GM19468 (cell line): ENCODE measurements around the gene TMED9.
"Not testable (repeated sequence)": the region's sequence is repeated elsewhere in the genome, so short reads cannot be mapped to it uniquely, and the experiment has no call there.

Experiments used
- ATAC-seq: cut with Tn5 transposase; IDR thresholded peaks from one replicate; pipeline ENCODE4 v1.9.1; 2021; ENCODE audit warnings: mild to moderate bottlenecking, moderate library complexity, moderate number of reproducible peaks; ENCODE audit not compliant: unreplicated experiment; ENCODE audit errors: extremely low read depth

The TMED9 gene

DNA sequence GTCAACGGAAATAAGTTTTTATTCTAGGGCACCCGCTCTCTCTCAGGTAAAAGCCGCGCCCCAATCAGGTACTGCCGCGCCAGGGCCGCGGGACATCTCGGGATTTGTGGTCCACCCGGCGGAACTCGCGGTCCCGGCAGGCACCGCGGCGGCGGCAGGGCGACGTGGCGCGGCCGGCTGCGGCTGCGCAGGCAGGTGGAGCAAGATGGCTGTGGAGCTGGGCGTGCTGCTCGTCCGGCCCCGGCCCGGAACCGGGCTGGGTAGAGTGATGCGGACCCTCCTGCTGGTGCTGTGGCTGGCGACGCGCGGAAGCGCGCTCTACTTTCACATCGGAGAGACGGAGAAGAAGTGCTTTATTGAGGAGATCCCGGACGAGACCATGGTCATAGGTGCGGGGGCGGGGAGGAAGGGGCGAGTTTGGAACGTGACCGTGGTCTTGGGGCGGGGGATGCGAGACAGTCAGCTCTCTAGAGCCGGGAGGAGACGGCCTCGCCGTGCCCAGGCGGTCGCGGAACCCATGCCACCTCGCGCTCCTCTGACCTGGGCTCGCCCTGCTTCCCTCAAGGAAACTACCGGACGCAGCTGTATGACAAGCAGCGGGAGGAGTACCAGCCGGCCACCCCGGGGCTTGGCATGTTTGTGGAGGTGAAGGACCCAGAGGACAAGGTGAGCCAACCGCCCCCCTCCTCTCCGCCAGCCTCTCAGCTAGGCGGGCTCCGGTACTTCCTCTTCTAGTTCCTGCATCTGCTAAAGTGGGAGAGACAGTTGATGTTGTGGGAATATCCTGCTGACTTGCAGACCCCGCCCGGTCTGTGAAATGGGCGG lies at the start of gene TMED9:
Gene TMED9, plus strand, starts transcription at position 194 of the 825 bp plus-strand sequence. Its CDS starts 12 bp downstream, at position 206.
- peak; percentile 98 for ATAC-seq

DNA sequence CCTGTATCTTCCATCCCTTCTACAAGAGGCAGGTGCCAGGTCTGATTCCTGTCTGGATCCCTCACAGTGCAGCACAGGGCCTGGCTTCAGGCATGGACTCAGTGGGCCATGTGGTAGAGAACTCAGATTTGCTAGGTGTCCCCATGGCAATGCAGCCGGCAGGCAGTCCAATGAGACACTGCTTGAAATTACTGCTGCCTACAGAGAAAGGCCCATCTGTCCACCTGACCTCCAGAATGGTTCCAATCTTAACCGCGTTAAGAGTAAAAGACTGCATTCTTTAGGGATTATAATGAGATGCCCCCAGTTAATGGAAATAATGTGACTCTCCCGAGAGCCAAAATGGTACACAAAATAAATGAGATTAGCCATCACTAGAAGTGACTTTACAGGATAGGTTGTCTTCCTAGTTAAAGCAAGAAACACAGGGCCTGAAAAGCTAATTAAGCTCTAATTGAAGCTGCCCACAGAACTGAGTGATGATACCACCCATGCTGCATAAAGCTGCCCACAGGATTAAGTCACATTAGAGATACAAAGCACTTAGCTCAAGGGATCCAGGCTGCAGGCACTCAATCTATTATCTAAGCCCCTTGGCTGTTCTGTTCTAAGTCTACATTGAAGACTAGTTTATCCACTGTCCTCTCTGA lies 49.1 kb upstream of the TMED9 start:
- ATAC-seq: no peak

- no peak for ATAC-seq
These were observed 46.3 kb upstream of the TMED9 start for GRCh38 chr5:177545487-177546257.

- ATAC-seq: no peak
These were observed 45.7 kb upstream of the TMED9 start for GRCh38 chr5:177546258-177546741.

DNA sequence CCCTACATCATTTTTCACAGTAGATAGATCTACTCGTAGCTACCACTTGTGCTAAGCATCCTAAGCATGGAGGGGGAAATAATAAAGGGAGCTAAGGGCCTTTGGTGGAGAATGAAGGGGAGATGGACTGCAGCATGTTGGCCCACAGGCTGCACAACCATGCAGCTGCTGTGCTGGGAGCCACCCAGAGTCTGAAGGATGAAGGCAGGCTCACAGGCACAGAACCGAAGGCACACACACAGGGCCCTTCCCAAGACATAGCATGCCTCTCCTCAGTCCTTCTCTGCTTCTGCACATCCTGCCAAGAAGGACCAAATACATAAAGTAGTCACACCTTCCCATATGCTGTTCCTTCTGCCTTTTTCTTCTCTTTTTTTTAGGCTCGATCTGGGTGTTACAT lies 44.3 kb upstream of the TMED9 start:
- ATAC-seq: no peak

GRCh38 chr5:177548495-177548894 lies 43.5 kb upstream of the TMED9 start:
- no peak for ATAC-seq

DNA sequence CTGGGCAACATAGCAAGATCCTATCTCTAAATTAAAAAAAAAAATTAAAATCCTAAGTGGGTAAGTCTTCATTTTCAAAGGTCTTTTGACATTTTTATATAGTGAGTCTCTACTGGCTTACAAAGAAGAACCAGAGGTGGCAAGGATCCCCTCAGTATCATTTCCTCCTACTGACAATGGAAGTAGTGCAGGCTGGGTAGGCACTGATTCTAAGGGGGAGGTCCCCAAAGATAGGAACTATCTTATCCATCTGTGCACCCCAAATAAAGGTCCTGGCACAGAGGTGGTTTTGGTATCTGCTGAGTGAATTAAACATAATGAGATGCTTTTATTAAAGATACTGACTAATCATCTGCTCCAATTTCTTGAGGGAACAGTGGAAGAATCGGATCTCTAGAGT lies 41.9 kb upstream of the TMED9 start:
- no peak for ATAC-seq

DNA sequence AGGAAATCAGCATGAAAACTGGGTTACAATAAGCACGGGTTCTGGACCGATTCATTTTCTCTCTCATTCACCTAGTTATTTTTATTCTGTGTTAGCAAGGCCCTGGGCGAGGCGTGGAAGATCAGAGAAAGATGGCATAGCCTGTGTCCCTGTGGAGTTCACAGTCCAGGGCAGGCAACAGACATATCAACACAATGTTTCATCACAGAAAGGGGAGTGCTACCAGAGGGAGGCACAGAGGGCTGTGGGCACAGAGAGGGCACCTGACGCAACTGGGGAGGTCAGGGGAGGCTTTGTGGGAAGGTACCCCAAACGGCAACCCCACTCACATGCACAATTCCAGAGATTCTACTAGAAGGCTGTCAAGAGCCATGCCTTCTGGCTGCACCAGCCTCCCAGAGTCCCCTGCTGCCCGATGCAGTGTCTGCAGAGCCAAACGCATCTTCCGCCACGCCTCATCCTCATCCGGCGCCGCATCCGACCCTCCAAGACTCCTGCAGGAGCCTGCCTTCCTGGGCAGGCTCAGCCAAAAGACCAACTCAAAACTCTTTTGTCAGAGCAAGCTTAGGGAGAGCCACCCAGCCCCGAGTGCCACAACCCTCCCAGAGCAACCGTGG lies 39.1 kb upstream of the TMED9 start:
- ATAC-seq: no peak

GRCh38 chr5:177553671-177554429 lies 38.2 kb upstream of the TMED9 start:
- no peak for ATAC-seq

- ATAC-seq: peak; percentile 30
These were observed 37.4 kb upstream of the TMED9 start, which contains the start of gene FAM193B for GRCh38 chr5:177554474-177555111. Gene FAM193B (minus strand): TSS chr5:177554563. CDS start chr5:177554458, 105 bp downstream.

- no peak for ATAC-seq
These were observed 36.8 kb upstream of the TMED9 start for GRCh38 chr5:177555228-177555627.

GRCh38 chr5:177555665-177556064 lies 36.3 kb upstream of the TMED9 start:
- no peak for ATAC-seq

DNA sequence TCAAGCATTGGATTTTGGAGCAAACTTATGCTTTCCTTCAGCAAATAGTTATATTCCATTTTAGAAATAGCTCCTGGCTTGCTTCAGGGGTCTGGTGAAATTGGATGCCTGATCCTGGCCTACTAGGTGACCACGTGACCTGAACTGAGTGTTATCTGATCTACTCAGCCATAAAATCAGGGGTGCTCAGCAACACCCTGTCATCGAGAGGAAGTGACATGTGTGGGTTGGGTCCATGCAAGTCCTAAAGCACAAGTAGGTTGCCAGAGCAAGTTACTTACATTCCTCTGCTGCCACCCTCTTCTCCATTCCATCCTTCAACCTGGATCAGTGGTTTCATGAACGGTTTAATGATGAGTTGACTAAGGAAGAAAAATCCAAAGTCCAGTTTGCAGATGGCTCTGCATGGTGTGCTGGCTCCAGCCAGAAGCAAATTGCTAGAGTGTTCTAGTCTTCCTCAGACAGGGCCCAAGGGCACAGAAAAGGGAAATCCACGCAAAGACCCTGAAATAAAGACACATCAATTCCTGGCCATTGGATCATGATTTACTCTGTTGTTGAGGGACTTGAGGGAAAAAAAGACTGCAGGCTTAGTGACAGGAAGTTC lies 34.9 kb upstream of the TMED9 start:
- no peak for ATAC-seq

- ATAC-seq: no peak
These were observed 34.2 kb upstream of the TMED9 start for GRCh38 chr5:177557796-177558195.

DNA sequence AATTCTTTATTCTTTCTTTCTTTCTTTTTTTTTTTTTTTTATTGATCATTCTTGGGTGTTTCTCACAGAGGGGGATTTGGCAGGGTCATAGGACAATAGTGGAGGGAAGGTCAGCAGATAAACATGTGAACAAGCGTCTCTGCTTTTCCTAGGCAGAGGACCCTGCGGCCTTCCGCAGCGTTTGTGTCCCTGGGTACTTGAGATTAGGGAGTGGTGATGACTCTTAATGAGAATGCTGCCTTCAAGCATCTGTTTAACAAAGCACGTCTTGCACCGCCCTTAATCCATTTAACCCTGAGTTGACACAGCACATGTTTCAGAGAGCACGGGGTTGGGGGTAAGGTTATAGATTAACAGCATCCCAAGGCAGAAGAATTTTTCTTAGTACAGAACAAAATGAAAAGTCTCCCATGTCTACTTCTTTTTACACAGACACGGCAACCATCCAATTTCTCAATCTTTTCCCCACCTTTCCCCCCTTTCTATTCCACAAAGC lies 32.5 kb upstream of the TMED9 start:
- not testable (repeated sequence) for ATAC-seq

- no peak for ATAC-seq
These were observed 27.0 kb upstream of the TMED9 start for GRCh38 chr5:177565046-177565445.

DNA sequence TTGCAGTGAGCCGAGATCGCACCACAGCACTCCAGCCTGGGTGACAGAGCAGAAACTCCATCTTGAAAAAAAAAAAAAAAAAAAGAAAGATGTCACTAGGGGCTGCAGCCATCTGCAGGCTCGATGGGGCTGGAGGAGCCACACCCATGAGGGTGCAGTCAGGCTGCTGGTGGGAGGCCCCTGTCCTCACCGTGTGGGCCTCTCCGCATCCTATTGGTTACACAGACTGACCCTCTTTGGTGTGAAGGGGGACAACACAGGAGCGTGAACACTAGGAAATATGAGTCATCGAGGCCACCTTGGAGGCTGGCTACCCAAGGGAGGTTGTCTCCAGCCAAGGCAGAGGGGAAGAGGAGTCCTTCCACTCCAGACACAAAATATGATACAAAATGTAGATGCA lies 23.7 kb upstream of the TMED9 start:
- ATAC-seq: no peak

DNA sequence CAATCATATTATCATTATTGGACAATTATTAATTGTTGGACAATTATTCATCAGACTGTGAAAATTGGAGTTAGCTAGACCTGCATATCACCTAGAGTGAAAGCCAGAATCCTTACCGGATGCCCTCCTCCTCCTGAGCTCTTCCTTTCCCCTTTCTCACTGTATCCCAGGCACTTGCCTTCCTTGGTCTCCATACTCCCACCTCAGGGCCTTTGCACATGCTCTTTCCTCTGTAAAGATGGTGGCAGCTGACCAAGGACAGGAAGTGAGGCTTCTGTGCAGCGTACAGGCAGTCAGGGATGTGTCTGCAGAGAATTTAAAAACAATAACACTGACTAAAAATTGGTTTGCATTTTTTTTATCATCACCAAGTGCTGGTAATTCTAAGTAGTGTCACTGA lies 22.1 kb upstream of the TMED9 start:
- no peak for ATAC-seq
